SK-N-SH treated with all-trans-retinoic acid at 6 μM for 48 hours (cell line): ENCODE results near the gene KCNG3.

ENCODE experiments used
- SNAI2 ChIP-seq: fragments of 250-450 bp; sonication (Bioruptor Pico); IDR thresholded peaks from 2 replicates; pipeline ENCODE4 v1.5.0; 2020; ENCODE audit warnings: mild to moderate bottlenecking, moderate library complexity
- TCF4 ChIP-seq: fragments of 250-450 bp; sonication (Bioruptor Pico); IDR thresholded peaks from 2 replicates; pipeline ENCODE4 v1.8.0; 2021; ENCODE audit warnings: mild to moderate bottlenecking, moderate library complexity, borderline replicate concordance
- TOX ChIP-seq: fragments of 250-450 bp; sonication (Bioruptor Pico); IDR thresholded peaks from 2 replicates; pipeline ENCODE4 v1.8.0; 2021; ENCODE audit warnings: mild to moderate bottlenecking, moderate library complexity, borderline replicate concordance
- ZFP3 ChIP-seq: fragments of 250-450 bp; sonication (Bioruptor Pico); IDR thresholded peaks from 2 replicates; pipeline ENCODE4 v1.5.0; 2020; ENCODE audit warnings: mild to moderate bottlenecking, moderate library complexity
- ZFP30 ChIP-seq: fragments of 450-650 bp; formaldehyde crosslinking; IDR thresholded peaks from 2 replicates; pipeline ENCODE4 v1.5.0; 2022; ENCODE audit warnings: mild to moderate bottlenecking, moderate library complexity

- TF ChIP-seq SNAI2 (no peak), TCF4 (CRISPR knock-in tag) (no peak), ZFP3 (CRISPR knock-in tag) (no peak), TOX (no peak), ZFP30 (CRISPR knock-in tag) (no peak)
Observed at GRCh38 chr2:42410742-42411514, 82.9 kb downstream of the KCNG3 start.
